Endothelial cell of umbilical vein (primary cell): Measurements from ENCODE around the gene ADCY9. TPM values are rescaled to one million over a fixed set of nuclear protein-coding genes. Genes with fewer than 3 reads are reported as not detected.

Experiments
- BruUV-seq: library from RNA; stranded (reverse); fragments of 400-500 nt; replicated peaks from 2 replicates; lab custom pipeline; 2021; lab: Mats Ljungman, UMichigan
- CTCF ChIA-PET: fragments of 300-600, 350-600 bp; sonication (Branson Sonifier 250); formaldehyde crosslinking; loops from one replicate; lab custom pipeline; 2021; ENCODE audit warnings: antibody characterized with exemption, inconsistent platforms; lab: Charles Lee
- POLR2A ChIA-PET: fragments of 300-600, 350-600 bp; sonication (Branson Sonifier 250); formaldehyde crosslinking; loops from one replicate; lab custom pipeline; 2021; ENCODE audit warnings: antibody characterized with exemption, inconsistent platforms; lab: Charles Lee
- DNase-seq: peaks from one replicate; pipeline ENCODE4 v3.0.0-alpha.2; 2011; ENCODE audit warnings: low read depth, low spot score
- FAIRE-seq: peaks from 2 replicates; lab custom pipeline; 2011; peaks lifted over from hg19 to GRCh38; lab: Jason Lieb, UNC
- H2AFZ ChIP-seq: 2 replicates; pipeline ENCODE4 v1.6.0; 2012; ENCODE audit warnings: low read depth, low read length, control low read depth, inconsistent platforms
- H3K27ac ChIP-seq: 2 replicates; pipeline ENCODE4 v1.5.1; 2011; ENCODE audit warnings: low read depth, mild to moderate bottlenecking, control low read depth, low read length, moderate library complexity; ENCODE audit not compliant: insufficient read depth
- H3K27me3 ChIP-seq, 2 experiments: 2 replicates each; pipeline versions ENCODE4 v1.6.0 to v1.6.1; 2011; ENCODE audit warnings: low read length in 2 of 2, mixed read lengths in 1 of 2; ENCODE audit not compliant: control insufficient read depth in 2 of 2, insufficient read depth in 2 of 2
- H3K36me3 ChIP-seq, 2 experiments: 2 replicates in 1 of 2; 3 replicates in 1 of 2; pipeline ENCODE4 v1.5.1; 2011; ENCODE audit warnings: low read length in 2 of 2, mild to moderate bottlenecking in 1 of 2, moderate library complexity in 1 of 2; ENCODE audit not compliant: control insufficient read depth in 2 of 2, insufficient read depth in 2 of 2; ENCODE audit errors: extremely low read depth in 1 of 2
- H3K4me1 ChIP-seq: 3 replicates; pipeline ENCODE4 v1.5.1; 2011; ENCODE audit warnings: mild to moderate bottlenecking, low read length; ENCODE audit not compliant: control insufficient read depth, insufficient read depth; ENCODE audit errors: extremely low read depth
- H3K4me2 ChIP-seq: 2 replicates; pipeline ENCODE4 v1.6.1; 2011; ENCODE audit warnings: low read length, control low read depth, mixed read lengths; ENCODE audit not compliant: insufficient read depth
- H3K4me3 ChIP-seq, 3 experiments: fragments of 200-600 bp in 1 of 3; sonication (generic), shearing (Covaris generic) in 1 of 3; replicated peaks in 1 of 3; 2 replicates each; pipeline ENCODE4 v1.5.1; 2011 to 2016; ENCODE audit warnings: control low read depth in 3 of 3, low read length in 3 of 3, mild to moderate bottlenecking in 2 of 3, inconsistent platforms in 1 of 3, low read depth in 1 of 3, moderate library complexity in 1 of 3; ENCODE audit not compliant: insufficient read depth in 1 of 3
- H3K79me2 ChIP-seq: 2 replicates; pipeline ENCODE4 v1.6.0; 2012; ENCODE audit warnings: low read length, inconsistent platforms; ENCODE audit not compliant: control insufficient read depth, insufficient read depth
- H3K9ac ChIP-seq: replicated peaks from 2 replicates; pipeline ENCODE3; 2011; ENCODE audit warnings: low read length, control low read depth; ENCODE audit not compliant: insufficient read depth; ENCODE audit errors: extremely low read depth
- H3K9me1 ChIP-seq: replicated peaks from 3 replicates; pipeline ENCODE4 v1.6.0; 2011; ENCODE audit warnings: mild to moderate bottlenecking, low read length; ENCODE audit not compliant: control insufficient read depth, insufficient read depth; ENCODE audit errors: extremely low read depth
- H3K9me3 ChIP-seq: replicated peaks from 2 replicates; pipeline ENCODE4 v1.5.1; 2012; ENCODE audit warnings: low read length, inconsistent platforms; ENCODE audit not compliant: control insufficient read depth, insufficient read depth
- H4K20me1 ChIP-seq: replicated peaks from 2 replicates; pipeline ENCODE3; 2011; ENCODE audit warnings: mild to moderate bottlenecking, low read length; ENCODE audit not compliant: control insufficient read depth, insufficient read depth; ENCODE audit errors: extremely low read depth
- EZH2 ChIP-seq: IDR thresholded peaks from 2 replicates; pipeline ENCODE4 v1.6.1; 2012; ENCODE audit warnings: borderline replicate concordance, low read depth, mild to moderate bottlenecking, moderate library complexity, low read length, inconsistent platforms; ENCODE audit not compliant: severe bottlenecking
- FOS ChIP-seq: IDR thresholded peaks from 2 replicates; pipeline ENCODE4 v1.6.1; 2011; ENCODE audit warnings: mild to moderate bottlenecking, low read length, moderate library complexity, borderline replicate concordance; ENCODE audit not compliant: insufficient read depth
- GATA2 ChIP-seq: IDR thresholded peaks from 2 replicates; pipeline ENCODE4 v1.7.0; 2011; ENCODE audit warnings: low read depth, mild to moderate bottlenecking, moderate library complexity, mixed read lengths, low read length; ENCODE audit not compliant: insufficient read length, insufficient read depth
- JUN ChIP-seq: IDR thresholded peaks from 2 replicates; pipeline ENCODE4 v1.6.1; 2011; ENCODE audit warnings: borderline replicate concordance, low read depth; ENCODE audit not compliant: insufficient read length, insufficient read depth
- MYC ChIP-seq: IDR thresholded peaks from one replicate; pipeline ENCODE4 v1.6.1; 2011; ENCODE audit warnings: mild to moderate bottlenecking, low read depth, low read length
- POLR2A ChIP-seq: IDR thresholded peaks from 2 replicates; pipeline ENCODE4 v1.6.1; 2012; ENCODE audit warnings: low read depth, mild to moderate bottlenecking, control low read depth, low read length
- POLR2AphosphoS5 ChIP-seq: IDR thresholded peaks from 2 replicates; pipeline ENCODE4 v1.6.1; 2012; ENCODE audit warnings: low read depth, mild to moderate bottlenecking, control low read depth, low read length, moderate library complexity; ENCODE audit not compliant: insufficient read depth
- dilution Hi-C: fragments of 300-500 bp; cut with MboI; formaldehyde crosslinking; loops from one replicate; pipeline ENCODE4 v1.15.0; 2019; ENCODE audit warnings: low sequenced_read_pairs; ENCODE audit not compliant: extremely low pct_ligation_motif_present
- intact Hi-C: fragments of 100-400 bp; cut with micrococcal nuclease; formaldehyde crosslinking; loops from one replicate; pipeline ENCODE4 v1.10.0; 2022
- polyA plus RNA-seq, 4 experiments: library from polyadenylated mRNA; depleted of rRNA in 3 of 4; stranded (reverse) in 3 of 4; unstranded in 1 of 4; fragments of >200 nt; gene quantifications; 2 replicates each; pipeline versions ENCODE4 v1.2.1 to v1.2.3, GENCODE V29; 2011 to 2012; ENCODE audit warnings: missing spikeins in 1 of 4
- total RNA-seq: library from RNA; stranded (reverse); gene quantifications from 2 replicates; pipeline ENCODE4 v1.2.3, GENCODE V29; 2021
- TF ChIP-seq, protein P1 (sequence below): IDR thresholded peaks from 2 replicates; pipeline ENCODE4 v1.6.1; 2011; ENCODE audit not compliant: insufficient read depth, insufficient read length
- TF ChIP-seq, protein P2 (sequence below), 2 donors: IDR thresholded peaks; 1 replicate in 1 of 2; 2 replicates in 1 of 2; pipeline ENCODE4 v1.5.1; 2011; ENCODE audit warnings: low read length in 2 of 2, mild to moderate bottlenecking in 2 of 2, moderate library complexity in 2 of 2, control low read depth in 1 of 2, inconsistent platforms in 1 of 2, low read depth in 1 of 2; ENCODE audit not compliant: insufficient read depth in 1 of 2; ENCODE audit errors: extremely low read depth in 1 of 2

ADCY9 gene
- total and polyA plus RNA-seq, 2 donors (not counting 3 experiments of a cell fraction or from before 2014, with no cell fraction given), result 6.8 to 14.0 TPM

DNA sequence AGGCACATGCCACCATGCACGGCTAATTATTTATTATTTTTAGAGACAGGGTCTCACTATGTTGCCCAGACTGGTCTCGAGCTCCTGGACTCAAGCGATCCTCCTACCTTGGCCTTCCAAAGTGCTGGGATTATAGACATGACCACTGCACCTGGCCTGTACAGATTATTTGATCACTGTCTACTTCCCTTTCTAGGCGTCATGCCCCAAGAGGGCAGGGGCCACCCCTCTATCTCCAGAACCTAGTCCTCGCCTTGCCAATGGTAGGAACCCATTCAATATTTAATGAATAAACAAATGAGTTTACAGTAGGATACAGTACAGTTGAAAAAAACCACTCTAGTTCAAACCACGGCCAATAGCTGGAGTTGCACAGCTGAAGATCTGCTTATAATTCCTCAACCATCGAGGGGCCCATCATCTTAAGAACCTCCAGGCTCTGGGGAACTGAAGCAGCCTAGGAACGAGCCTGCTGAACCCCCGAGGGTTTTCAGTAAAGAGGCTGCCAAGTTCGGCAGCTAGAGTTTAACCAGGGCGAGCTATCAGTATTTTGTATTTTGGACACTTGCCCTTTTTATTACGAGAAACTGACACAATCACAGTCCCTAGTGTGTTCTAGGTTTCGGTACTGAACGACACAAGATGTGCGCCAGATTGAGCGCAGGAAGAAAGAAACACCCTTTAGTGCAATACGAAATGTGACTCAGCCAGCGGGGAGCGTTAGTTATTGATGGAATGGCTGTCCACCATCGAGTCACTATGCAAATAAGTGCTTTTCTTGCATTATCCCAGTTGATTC lies 14.6 kb downstream of the ADCY9 start:
- POLR2A ChIA-PET, result no interaction called here
- H3K36me3 ChIP-seq, result peaks cover 0 to 3% of the 10 kb centered on the region in 2 experiments
- intact Hi-C loops, result no loop called here
- H3K9me3 ChIP-seq, result no peaks in the 10 kb centered on the region
- FAIRE-seq (no peak), DNase-seq (no peak)
- H3K79me2 ChIP-seq, result no peaks in the 10 kb centered on the region
- TF ChIP-seq, protein P1, sequence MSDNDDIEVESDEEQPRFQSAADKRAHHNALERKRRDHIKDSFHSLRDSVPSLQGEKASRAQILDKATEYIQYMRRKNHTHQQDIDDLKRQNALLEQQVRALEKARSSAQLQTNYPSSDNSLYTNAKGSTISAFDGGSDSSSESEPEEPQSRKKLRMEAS, result no peak
- TF ChIP-seq JUN (no peak), FOS (no peak)
- BruUV-seq, result no TSS peak
- H3K4me2 ChIP-seq, result no peak overlapping the region
- H3K9ac ChIP-seq, result no peak overlapping the region
- dilution Hi-C loops, result no loop called here
- H3K27ac ChIP-seq, result no peak overlapping the region
- CTCF ChIA-PET, result interaction anchor here (0.9 to 2.7 kb wide), 2 partner anchors 9 to 11 kb away, joined by 3 to 13 read pairs; no protein-coding TSS in a partner anchor
- H3K4me3 ChIP-seq, result no peak overlapping the region
- H3K4me1 ChIP-seq, result no peaks in the 10 kb centered on the region
- H2AFZ ChIP-seq, result no peak overlapping the region
- H4K20me1 ChIP-seq, result no peaks in the 10 kb centered on the region
- H3K9me1 ChIP-seq, result no peaks in the 10 kb centered on the region
- no peaks in the 10 kb centered on the region for H3K27me3 ChIP-seq

DNA sequence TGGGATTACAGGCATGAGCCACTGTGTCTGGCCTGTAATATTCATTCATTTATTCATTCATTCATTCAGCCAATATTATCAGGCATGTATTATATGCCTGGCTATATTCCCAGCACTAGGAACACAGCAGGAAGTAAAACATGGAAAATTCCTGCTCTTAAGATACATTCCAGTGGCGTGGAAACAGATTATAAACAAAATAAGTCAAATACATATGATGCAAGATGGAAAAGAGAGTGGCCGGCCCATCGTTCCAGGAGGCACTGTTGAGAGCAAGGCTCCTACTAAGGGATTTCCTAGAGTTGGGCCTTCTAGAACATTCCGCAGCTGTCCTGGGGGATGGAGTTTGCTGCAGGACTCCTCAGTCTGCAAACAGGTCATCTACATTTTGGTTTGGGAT lies 17.7 kb downstream of the ADCY9 start:
- Histone ChIP-seq H3K27me3 (no peaks in the 10 kb centered on the region), H3K9me1 (no peaks in the 10 kb centered on the region), H3K4me1 (no peaks in the 10 kb centered on the region), H3K9ac (no peak overlapping the region), H3K79me2 (no peaks in the 10 kb centered on the region), H3K36me3 (peaks cover 0 to 3% of the 10 kb centered on the region in 2 experiments), H2AFZ (no peak overlapping the region), H4K20me1 (no peaks in the 10 kb centered on the region), H3K9me3 (no peaks in the 10 kb centered on the region), H3K4me2 (no peak overlapping the region), H3K4me3 (no peak overlapping the region), H3K27ac (no peak overlapping the region)
- BruUV-seq, result no TSS peak
- DNase-seq (peak; percentile 30), FAIRE-seq (no peak)
- CTCF ChIA-PET, result interaction anchor here (1.7 kb wide), 1 partner anchor 13 kb away, joined by 4 read pairs; no protein-coding TSS in a partner anchor
- TF ChIP-seq FOS (no peak), EZH2 (no peak), MYC (no peak), GATA2 (no peak), POLR2AphosphoS5 (no peak), POLR2A (no peak), JUN (no peak)
- TF ChIP-seq, protein P1, result no peak
- TF ChIP-seq, protein P2, sequence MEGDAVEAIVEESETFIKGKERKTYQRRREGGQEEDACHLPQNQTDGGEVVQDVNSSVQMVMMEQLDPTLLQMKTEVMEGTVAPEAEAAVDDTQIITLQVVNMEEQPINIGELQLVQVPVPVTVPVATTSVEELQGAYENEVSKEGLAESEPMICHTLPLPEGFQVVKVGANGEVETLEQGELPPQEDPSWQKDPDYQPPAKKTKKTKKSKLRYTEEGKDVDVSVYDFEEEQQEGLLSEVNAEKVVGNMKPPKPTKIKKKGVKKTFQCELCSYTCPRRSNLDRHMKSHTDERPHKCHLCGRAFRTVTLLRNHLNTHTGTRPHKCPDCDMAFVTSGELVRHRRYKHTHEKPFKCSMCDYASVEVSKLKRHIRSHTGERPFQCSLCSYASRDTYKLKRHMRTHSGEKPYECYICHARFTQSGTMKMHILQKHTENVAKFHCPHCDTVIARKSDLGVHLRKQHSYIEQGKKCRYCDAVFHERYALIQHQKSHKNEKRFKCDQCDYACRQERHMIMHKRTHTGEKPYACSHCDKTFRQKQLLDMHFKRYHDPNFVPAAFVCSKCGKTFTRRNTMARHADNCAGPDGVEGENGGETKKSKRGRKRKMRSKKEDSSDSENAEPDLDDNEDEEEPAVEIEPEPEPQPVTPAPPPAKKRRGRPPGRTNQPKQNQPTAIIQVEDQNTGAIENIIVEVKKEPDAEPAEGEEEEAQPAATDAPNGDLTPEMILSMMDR (IDR thresholded peaks at IDR 0.05; ENCODE audit: extremely low read depth in 1 of 2, insufficient read depth in 1 of 2, low read depth in 1 of 2, low read length in 2 of 2), result no peak
- intact Hi-C loops, result no loop called here
- dilution Hi-C loops, result no loop called here
- POLR2A ChIA-PET, result no interaction called here
